Stimulated activated CD8-positive, alpha-beta memory T cell treated with anti-CD3 and anti-CD28 coated beads, Interleukin-12 subunit alpha, Interleukin-12 subunit beta, amount 100 ng/mL, for 24 hours (primary cell): ENCODE results near the gene CT47C1.
"Not testable (repeated sequence)": the region's sequence is repeated elsewhere in the genome, so short reads cannot be mapped to it uniquely, and the experiment has no call there.

ENCODE experiments used
- DNase-seq: peaks from one replicate; pipeline ENCODE4 v3.0.0-alpha.2; 2020; ENCODE audit errors: extremely low read depth

CT47C1 gene

GRCh38 chrX:119072744-119073143 lies at the start of gene CT47C1:
TSS of gene CT47C1 (plus strand) at chrX:119072993. CDS start at chrX:119073226, 233 bp downstream.
- no peak for DNase-seq

DNA sequence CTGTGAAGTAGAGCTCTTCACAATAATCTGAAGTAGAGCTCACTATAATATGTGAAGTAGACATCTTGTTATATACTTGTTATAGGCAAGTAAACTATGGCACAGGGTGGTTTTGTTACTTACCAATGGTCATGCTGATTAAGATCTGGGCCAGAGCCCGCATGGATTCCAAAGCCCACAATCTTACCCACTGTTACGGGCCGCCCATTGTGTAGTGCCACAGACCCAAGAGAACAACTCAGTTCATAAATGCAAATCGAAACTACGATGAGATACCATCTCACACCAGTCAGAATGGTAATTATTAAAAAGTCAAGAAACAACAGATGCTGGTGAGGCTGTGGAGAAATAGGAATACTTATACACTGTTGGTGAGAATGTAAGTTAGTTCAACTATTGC lies 46.9 kb upstream of the CT47C1 start:
- DNase-seq: no peak

DNA sequence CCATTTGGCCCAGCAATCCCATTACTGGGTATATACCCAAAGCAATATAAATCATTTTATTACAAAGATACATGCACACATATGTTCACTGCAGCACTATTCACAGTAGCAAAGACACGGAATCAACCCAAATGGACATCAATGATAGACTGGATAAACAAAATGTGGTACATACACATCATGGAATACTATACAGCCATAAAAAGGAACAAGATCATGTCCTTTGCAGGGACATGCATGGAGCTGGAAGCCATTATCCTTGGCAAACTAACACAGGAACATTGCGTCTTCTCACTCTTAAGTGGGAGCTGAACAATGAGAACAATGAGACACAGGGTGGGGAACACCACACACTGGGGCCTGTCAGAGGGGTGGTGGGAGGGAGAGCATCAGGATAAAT lies 46.4 kb upstream of the CT47C1 start:
- not testable (repeated sequence) for DNase-seq

DNA sequence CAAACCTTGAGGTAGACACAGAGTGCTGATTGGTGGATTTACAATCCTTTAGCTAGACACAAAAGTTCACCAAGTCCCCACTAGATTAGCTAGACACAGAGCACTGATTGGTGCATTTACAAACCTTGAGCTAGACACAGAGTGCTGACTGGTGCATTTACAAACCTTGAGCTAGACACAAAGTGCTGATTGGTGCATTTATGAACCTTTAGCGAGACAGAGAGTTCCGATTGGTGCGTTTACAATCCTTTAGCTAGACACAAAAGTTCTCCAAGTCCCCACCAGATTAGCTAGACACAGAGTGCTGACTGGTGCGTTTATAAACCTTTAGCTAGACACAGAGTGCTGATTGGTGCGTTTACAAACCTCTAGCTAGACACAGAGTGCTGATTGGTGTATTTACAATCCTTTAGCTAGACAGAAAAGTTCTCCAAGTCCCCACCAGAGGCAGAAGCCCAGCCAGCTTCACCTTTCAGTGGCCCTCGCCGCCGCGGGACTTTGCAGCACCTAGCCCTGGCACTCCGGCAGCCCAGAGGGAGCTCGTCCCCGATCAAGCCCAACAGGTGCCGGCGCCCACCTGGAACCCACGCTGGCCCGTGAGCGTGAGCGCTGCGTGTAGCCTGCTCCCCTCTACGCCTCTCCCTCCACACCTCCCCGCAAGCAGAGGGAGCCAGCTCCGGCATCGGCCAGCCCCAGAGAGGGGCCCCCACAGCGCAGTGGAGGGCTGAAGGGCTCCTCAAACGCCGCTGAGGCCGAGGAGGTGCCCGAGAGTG lies 44.6 kb upstream of the CT47C1 start:
- DNase-seq: not testable (repeated sequence)

- DNase-seq: no peak
Observed at GRCh38 chrX:119028733-119029330, 44.0 kb upstream of the CT47C1 start.

DNA sequence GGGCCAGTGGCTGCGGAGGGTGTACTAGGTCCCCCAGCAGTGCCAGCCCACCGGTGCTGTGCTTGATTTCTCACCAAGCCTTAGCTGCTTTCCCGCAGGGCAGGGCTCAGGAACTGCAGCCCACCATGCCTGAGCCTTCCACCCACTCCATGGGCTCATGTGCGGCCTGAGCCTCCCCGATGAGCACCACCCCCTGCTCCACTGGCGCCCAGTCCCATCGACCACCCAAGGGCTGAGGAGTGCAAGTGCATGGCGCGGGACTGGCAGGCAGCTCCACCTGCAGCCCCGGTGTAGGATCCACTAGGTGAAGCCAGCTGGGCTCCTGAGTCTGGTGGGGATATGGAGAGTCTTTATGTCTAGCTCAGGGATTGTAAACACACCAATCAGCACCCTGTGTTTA lies 43.1 kb upstream of the CT47C1 start:
- not testable (repeated sequence) for DNase-seq

DNA sequence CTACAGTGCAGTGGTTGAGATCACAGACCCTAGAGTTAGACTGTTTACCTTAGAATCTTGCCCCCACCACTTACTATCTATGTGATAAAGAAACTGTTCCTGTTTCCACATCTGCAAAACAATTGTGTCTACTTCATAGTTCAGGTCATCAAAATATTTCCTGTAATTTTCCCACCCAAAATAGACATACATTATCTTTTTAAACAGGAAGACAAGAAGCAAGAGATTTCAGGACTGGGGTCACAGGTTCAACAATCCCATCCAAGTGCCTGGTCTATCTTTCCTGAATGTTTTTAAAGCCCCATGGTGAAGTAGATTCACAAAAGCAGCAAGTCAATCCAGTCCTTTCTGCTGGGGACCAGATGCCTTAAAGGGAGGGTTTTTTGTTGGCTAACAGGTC lies 41.8 kb upstream of the CT47C1 start:
- DNase-seq: no peak

- DNase-seq: no peak
Observed at GRCh38 chrX:119036107-119037029, 36.4 kb upstream of the CT47C1 start.

- no peak for DNase-seq
Observed at GRCh38 chrX:119040432-119040831, 32.4 kb upstream of the CT47C1 start.

GRCh38 chrX:119041175-119041574 lies 31.6 kb upstream of the CT47C1 start:
- no peak for DNase-seq

DNA sequence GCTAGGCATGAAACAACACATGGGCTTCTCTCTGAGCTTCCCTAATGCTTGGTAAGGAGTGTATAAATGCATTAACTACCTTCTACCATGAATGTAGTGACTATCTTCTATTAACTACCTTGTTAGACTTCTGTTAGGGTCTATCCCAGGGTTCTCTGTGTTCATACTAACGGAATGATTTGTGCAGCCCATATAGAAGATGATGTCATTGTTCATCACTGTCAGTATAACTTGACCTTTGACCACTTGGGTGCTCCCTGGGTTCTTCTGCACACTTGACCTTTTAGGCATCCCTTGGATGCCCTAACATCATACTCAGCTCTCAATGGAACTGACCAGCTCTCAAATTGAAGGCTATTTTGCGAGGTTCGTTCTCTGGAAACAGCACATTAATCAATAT lies 30.8 kb upstream of the CT47C1 start:
- no peak for DNase-seq

GRCh38 chrX:119042996-119043395 lies 29.8 kb upstream of the CT47C1 start:
- DNase-seq: no peak

GRCh38 chrX:119045884-119046283 lies 26.9 kb upstream of the CT47C1 start:
- DNase-seq: no peak

DNA sequence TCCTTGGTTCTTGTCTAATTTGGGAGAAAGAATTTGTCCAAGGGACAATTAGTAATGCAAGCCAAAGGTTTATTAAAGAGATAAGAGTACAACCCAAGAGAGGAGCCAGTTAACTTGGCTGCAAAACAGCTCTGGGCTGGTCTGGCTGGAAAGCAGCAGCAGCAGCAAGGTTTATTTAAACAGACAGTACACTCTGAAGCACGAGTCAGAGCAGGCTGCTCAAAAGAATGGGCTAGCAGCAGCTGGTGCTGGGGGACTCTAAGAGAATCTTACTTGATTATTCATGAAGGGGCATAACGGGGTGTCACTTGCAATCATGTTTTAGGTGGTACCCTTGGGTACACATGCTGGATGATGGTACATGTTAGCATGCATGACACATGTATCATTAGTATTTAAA lies 17.1 kb upstream of the CT47C1 start:
- no peak for DNase-seq

DNA sequence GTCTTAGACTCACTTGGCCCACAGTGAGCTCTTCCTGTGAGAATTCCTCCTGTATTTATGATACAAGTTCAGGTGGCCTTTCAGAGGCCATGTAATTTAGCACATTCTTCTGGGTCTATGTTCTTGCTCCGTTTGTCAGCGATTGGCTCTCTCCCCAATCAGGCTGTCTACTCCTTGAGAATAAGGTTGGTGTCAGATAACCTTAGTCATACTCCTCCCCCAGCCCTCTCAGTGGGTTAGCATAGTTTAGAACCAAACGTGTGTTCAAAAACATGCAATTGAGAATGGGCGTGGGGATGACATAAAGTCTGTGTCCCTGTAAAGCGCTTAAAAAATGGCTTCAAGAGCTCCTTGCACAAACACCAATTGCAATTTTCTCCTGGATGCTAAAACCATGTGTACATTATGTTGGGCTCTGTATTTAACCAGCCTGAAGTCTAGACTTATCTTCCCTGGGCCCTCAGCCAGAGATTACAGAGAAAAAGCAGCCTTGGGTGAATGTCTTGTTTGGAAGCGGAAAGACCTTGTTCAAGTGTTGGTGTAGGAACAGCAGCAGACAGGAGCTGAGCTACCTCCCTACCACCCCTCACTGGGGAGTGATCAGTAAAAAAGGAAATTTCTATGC lies 9.9 kb upstream of the CT47C1 start:
- DNase-seq: no peak

GRCh38 chrX:119063428-119063827 lies 9.4 kb upstream of the CT47C1 start:
- no peak for DNase-seq

DNA sequence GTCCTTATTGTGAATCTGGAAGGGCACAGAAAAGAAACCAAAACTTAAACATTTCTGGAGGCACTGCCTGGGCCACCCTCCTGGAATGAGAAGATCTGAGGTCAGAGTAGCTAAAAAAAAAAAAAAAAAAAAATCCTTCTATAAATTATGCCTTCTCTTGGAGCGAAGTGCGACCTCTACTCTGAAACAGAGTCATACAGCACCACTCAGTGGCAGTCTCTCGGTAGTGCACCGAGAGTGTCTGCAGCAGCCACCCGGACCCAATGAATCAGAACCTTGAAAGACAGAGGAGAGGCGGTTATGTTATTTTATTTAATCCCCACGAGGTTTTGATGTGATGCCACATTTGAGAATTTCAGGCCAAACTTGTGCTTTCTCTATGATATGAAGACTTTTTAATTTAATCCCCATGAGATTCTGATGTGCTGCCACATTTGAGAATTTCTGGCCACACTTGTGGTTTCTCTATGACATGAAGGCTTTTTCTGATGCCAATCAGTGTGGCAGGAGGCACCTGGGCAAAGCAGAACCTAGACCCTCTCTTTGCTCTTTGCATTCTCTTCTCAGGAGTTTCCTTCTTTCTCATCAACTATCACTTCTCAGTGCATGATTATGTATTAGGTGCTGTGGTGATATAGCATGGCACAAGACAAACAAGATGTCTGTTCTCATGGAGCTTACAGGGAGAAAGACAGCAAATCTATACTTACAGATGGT lies 5.6 kb upstream of the CT47C1 start:
- no peak for DNase-seq

DNA sequence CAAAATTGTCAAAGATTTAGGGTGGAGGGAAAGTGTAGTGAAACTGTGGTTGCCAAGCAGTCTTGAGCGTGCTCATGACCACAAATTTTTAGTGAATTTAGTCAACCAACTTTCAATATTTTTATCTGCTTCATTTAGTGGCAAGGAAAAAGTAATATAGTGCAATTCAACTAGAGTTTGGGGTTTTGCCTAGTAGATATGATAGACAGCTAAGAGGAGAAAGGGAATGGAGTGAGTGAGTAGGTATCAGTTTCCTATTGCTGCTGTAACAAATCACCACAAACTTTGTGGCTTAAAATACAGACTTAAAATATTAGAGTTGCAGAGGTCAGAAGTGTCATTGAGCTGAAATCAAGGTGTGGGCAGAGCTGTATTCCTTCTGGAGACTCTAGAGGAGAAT lies 3.7 kb upstream of the CT47C1 start:
- no peak for DNase-seq

DNA sequence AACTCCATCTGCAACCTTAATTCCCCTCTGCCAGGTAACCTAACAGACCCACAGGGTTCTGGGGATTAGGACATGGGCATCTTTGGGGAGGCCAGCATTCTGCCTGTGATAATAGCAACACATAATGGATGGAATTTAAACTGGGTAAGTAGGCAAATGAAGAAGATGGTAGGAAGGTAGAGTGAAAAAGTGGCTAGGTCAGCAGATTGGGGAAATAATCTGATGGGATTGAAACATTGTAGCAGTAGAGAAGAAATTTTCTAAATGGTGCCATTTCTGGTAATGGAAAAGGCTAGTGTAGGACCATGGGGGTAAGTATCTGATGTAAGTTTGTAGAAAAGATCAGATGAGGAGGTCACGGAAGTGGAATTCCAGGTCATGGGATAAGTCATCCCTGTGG lies 3.0 kb upstream of the CT47C1 start:
- DNase-seq: no peak

DNA sequence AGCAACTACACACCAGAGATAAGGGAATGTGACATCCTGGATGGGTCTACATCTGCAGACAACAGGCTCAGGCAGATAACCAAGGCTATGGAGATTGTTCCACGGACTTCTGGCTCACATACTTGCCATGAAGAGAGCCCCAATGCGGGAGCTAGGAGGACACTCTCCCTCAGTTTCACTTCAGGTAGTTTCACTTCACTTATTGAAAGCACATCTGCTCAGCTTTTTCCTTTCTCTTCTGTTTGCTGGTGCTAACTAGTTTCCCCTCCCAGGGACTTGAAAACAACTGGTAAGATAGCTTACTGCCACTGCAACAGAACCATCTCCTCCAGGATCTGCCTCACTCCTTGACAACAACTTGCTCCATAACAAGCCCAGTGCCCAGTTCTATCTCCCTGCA lies 1.4 kb upstream of the CT47C1 start:
- no peak for DNase-seq

DNA sequence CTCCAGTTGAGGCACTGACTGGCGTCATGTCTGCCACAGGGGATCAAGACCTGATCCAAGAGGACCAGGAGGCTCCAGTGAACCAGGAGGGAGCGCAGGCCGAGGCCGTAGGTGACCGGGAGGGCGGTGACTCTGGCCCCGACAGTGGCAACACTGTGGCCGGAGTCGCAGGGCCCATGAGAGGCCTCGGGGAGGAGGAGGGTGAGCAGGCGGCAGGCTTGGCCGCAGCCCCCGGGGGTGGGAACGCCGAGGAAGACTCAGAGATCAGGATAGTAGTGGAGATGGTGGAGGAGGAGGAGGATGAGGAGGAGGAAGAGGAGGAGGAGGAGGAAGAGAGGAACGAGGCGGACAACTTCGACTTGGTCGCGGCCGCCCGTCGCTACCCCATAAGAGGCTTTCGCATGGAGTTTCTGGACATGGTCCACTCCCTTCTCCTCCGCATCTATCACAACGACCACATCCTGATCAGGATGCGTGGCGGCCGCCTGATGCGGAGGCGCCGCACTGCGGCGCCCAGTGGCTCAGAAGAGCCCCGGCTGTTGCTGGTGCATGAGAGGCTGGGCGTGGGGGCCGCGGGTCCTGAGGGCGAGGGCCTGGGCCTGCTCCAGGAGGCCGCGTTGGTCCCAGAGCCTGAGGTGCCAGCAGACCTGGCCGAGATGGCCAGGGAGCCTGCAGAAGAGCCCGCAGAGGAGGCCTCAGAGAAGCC lies 560 bp downstream of the CT47C1 start:
- no peak for DNase-seq
